WERI-Rb-1 (cell line): Measurements from ENCODE around the gene ERCC6L2.

Source experiments
- DNase-seq: peaks from one replicate; pipeline ENCODE4 v3.0.0-alpha.2; 2020
- H3K27ac ChIP-seq: fragments of 250-450 bp; sonication (Bioruptor Pico); 2 replicates; pipeline ENCODE4 v1.5.1; 2020; ENCODE audit warnings: mild to moderate bottlenecking, moderate library complexity
- H3K27me3 ChIP-seq: fragments of 250-450 bp; sonication (Bioruptor Pico); 2 replicates; pipeline ENCODE4 v1.5.1; 2021; ENCODE audit warnings: mild to moderate bottlenecking, low read depth, moderate library complexity; ENCODE audit not compliant: insufficient read depth, severe bottlenecking
- H3K36me3 ChIP-seq: fragments of 250-450 bp; sonication (Bioruptor Pico); 2 replicates; pipeline ENCODE4 v1.5.1; 2020; ENCODE audit warnings: mild to moderate bottlenecking, moderate library complexity
- H3K4me3 ChIP-seq: 2 replicates; pipeline ENCODE4 v1.5.1; 2011; ENCODE audit warnings: low read depth, mild to moderate bottlenecking, control low read depth, low read length
- H3K9me3 ChIP-seq: fragments of 250-450 bp; sonication (Bioruptor Pico); 2 replicates; pipeline ENCODE4 v1.5.1; 2021; ENCODE audit warnings: mild to moderate bottlenecking, moderate library complexity; ENCODE audit not compliant: severe bottlenecking
- TF ChIP-seq, protein P1 (sequence below): IDR thresholded peaks from 2 replicates; pipeline ENCODE4 v1.5.1; 2011; ENCODE audit warnings: low read depth, mild to moderate bottlenecking, control low read depth, inconsistent platforms, low read length

ERCC6L2 gene

DNA sequence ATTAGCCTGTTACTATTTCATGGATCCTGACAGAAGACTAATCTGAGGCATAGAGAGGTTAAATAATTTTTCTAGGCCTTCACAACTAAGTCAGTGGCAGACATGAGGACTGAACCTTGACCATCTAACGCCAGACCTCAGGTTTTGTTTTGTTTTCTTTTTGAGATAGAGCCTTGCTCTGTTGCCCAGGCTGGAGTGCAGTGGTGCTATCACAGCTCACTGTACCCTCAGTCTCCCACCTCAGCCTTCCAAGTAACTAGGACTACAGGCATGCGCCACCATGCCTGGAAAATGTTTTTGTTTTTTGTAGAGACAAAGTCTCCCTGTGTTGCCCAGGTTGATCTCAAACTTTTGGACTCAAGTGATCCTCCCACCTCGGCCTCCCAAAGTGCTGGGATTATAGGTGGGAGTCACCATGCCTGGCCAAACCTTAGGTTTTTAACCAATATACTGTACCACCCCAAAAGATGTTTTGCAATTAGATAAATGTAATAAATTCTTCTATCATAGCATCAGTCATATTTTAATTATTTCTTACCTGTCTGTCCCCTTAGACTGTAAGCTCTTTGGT is 35.4 kb downstream of the ERCC6L2 start:
- H3K27ac ChIP-seq: no peak overlapping the region
- no peaks in the 10 kb centered on the region for H3K9me3 ChIP-seq
- H3K36me3 ChIP-seq: peaks cover 18% of the 10 kb centered on the region
- no peak for DNase-seq
- TF ChIP-seq, protein P1, sequence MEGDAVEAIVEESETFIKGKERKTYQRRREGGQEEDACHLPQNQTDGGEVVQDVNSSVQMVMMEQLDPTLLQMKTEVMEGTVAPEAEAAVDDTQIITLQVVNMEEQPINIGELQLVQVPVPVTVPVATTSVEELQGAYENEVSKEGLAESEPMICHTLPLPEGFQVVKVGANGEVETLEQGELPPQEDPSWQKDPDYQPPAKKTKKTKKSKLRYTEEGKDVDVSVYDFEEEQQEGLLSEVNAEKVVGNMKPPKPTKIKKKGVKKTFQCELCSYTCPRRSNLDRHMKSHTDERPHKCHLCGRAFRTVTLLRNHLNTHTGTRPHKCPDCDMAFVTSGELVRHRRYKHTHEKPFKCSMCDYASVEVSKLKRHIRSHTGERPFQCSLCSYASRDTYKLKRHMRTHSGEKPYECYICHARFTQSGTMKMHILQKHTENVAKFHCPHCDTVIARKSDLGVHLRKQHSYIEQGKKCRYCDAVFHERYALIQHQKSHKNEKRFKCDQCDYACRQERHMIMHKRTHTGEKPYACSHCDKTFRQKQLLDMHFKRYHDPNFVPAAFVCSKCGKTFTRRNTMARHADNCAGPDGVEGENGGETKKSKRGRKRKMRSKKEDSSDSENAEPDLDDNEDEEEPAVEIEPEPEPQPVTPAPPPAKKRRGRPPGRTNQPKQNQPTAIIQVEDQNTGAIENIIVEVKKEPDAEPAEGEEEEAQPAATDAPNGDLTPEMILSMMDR: no peak
- no peak overlapping the region for H3K4me3 ChIP-seq
- H3K27me3 ChIP-seq: no peaks in the 10 kb centered on the region

DNA sequence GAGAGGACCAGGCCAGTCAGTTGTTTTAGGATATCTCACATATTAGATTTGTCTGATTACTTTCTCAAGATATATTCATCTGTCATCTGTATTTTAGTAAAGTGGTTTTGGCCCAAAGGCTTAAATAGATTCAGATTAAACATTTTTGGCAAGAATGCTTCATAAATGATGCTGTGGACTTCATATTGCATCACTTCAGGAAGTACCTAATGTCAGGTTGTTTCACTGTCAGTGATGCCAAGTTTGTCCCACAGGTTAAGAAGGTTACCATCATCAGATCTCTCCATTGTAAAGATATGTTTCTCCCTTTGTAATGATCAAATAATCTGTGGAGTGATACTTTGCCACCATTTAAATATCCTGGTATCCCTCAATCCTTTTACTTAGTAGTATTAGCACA is 37.3 kb downstream of the ERCC6L2 start:
- TF ChIP-seq, protein P1: no peak
- Histone ChIP-seq H3K36me3 (peaks cover 25% of the 10 kb centered on the region), H3K27ac (no peak overlapping the region)

DNA sequence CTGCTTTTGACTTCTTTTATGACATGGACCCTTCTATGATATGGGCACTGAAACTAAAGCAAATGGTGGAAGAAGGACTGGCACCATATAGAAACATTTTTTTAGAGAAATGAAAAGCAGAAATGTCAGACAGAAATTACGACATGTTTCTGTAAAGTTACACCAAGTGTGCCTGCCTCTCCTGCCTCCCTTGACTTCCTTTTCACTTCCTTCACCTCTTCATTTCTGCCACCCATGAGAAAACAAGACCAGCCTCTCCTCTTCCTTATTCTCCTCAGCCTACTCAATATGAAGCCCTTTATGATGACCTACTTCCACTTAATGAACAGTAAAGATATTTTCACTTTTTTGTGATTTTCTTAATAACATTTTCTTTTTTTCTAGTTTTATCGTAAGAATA is 44.5 kb downstream of the ERCC6L2 start:
- Histone ChIP-seq H3K27ac (no peak overlapping the region), H3K4me3 (no peak overlapping the region), H3K27me3 (no peaks in the 10 kb centered on the region), H3K9me3 (no peaks in the 10 kb centered on the region), H3K36me3 (peaks cover 53% of the 10 kb centered on the region)
- DNase-seq: no peak
- TF ChIP-seq, protein P1: no peak

More for the DNA sequence above, 37.3 kb downstream of the ERCC6L2 start:
- no peaks in the 10 kb centered on the region for H3K27me3 ChIP-seq
- no peak overlapping the region for H3K4me3 ChIP-seq
- DNase-seq: no peak
- no peaks in the 10 kb centered on the region for H3K9me3 ChIP-seq

DNA sequence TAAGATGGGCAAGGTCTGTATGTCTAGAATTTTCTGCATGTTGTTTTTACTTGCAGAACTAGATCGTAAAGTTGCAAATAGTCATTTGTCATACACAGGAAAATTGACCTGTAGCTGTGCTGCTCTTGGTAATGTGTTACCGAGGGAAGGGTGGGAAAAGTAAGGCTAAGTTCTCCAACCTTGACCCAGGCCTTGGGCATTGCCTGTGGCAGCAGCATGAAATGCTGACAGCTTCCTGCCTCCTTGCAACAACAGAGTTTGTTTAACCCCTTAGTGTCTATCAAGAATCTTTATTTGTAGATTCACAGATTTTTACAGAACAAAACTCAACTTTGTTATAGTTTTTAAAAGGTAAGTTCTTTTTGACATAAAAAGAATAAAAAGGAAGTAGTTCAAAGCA is 48.3 kb downstream of the ERCC6L2 start:
- Histone ChIP-seq H3K36me3 (peaks cover 53% of the 10 kb centered on the region), H3K27me3 (no peaks in the 10 kb centered on the region), H3K4me3 (no peak overlapping the region), H3K9me3 (no peaks in the 10 kb centered on the region), H3K27ac (no peak overlapping the region)
- TF ChIP-seq, protein P1: no peak
- no peak for DNase-seq

DNA sequence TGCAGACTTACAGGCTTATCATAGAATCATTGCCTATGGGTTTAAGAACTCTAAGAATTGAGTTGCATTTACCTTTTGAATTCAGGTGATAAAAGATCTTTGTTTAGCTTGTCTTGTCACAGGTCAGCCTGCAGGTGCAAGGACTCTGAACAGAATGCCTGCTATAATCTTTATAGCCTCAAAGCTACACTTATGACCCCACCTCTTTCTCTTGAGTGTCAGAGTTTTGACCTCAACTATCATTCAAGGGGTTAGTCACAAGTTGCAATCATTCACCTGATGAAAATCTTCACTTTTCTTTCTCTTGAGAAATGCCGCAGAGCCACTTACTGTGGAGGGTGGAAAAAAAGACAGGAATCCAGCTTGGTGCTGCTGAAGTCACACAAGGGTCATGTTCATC is 49.5 kb downstream of the ERCC6L2 start:
- no peak for DNase-seq
- peaks cover 56% of the 10 kb centered on the region for H3K36me3 ChIP-seq

More for the DNA sequence above, 49.5 kb downstream of the ERCC6L2 start:
- TF ChIP-seq, protein P1: no peak
- no peak overlapping the region for H3K4me3 ChIP-seq
- no peak overlapping the region for H3K27ac ChIP-seq
- H3K9me3 ChIP-seq: no peaks in the 10 kb centered on the region
- no peaks in the 10 kb centered on the region for H3K27me3 ChIP-seq
